ENCODE results near the gene PKIG. TPM values are rescaled to one million over a fixed set of nuclear protein-coding genes. Genes with fewer than 3 reads are reported as not detected.

The PKIG gene
- total RNA-seq, 4 donors from 2014 or later = 70.2 to 98.0 (median 77.7) TPM

DNA sequence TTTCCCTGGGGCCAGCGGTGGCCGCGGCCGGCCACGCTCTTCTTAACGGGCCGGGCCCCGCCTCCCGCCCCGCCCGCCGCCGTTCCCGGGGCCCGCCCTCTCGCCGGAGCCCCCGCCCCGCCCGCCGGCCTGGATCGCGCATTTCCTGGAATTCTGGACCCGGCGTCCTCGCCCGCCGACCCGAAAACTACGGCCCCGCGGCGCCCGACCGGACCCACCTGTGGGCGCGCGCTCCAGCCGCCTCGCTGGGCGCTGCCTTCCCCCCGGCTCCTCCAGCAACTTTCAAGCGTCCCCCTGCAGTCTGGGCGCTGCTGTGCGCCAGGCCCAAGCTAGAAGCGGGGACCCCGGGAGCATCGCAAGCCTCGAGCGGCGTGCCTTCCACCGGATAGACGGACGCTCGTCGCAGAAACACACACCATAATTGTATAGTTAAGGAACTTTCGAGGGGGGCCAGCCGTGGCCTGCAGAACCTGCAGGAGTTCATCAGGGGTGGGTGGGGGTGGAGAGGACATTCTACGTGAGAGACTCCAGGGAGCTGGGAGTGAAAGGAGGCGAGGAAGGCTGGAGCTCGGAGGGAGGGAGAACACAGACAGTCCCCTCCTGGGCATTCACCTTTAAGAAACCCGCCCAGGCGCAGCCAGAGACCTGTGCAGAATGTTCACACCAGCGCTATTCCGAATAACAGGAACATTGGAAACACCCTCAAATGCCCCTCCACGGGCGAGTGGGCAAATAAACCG lies 69.5 kb downstream of the PKIG start, which contains the start of gene ADA:
TSS of gene ADA (minus strand) at position 16 of the 740 bp plus-strand sequence. CDS start 92 bp downstream, outside the sequence.
- TF ChIP-seq, protein P1, sequence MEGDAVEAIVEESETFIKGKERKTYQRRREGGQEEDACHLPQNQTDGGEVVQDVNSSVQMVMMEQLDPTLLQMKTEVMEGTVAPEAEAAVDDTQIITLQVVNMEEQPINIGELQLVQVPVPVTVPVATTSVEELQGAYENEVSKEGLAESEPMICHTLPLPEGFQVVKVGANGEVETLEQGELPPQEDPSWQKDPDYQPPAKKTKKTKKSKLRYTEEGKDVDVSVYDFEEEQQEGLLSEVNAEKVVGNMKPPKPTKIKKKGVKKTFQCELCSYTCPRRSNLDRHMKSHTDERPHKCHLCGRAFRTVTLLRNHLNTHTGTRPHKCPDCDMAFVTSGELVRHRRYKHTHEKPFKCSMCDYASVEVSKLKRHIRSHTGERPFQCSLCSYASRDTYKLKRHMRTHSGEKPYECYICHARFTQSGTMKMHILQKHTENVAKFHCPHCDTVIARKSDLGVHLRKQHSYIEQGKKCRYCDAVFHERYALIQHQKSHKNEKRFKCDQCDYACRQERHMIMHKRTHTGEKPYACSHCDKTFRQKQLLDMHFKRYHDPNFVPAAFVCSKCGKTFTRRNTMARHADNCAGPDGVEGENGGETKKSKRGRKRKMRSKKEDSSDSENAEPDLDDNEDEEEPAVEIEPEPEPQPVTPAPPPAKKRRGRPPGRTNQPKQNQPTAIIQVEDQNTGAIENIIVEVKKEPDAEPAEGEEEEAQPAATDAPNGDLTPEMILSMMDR (IDR thresholded peaks at IDR 0.05; ENCODE audit: low read depth) = no peak

DNA sequence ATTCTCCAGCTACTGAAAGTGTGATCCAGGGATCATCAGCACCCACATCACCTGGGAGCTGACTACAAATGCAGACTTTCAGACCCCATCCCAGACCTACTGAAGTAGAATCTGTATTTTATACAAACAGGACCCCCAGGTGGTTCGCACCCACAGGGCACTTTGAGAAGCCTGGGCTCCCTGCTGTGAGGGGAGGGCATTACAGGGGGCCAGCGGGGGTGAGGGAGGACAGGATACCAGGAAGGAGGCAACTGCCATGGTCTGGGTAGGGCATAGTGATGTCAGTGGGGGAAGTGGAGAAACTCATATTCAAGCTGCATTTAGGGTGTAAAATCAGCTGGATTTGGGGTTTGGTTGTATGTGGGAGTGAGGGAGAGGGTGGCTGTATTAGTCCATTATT lies 71.2 kb downstream of the PKIG start:
- TF ChIP-seq, protein P1 (IDR thresholded peaks at IDR 0.05; ENCODE audit: low read depth) = no peak

DNA sequence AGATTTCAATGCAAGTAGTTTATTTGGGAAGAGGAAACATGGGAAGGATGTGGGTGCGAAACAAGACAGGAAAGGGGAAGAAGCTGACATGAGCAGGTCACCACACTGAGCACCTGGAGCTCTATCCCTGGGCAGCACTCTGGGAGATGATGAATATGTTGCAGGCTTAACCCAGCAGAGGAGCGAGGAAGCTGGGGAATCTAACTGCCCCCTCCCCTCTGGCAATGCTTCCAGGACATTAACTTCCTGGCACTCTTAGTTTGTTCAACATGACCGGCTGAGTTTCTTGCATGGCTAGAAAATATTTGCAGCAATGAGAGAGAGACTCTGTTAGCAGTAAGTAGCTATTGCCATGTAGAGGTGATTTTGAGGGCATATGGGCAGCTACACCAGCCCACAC lies 74.1 kb downstream of the PKIG start:
- TF ChIP-seq, protein P1 (IDR thresholded peaks at IDR 0.05; ENCODE audit: low read depth) = no peak

DNA sequence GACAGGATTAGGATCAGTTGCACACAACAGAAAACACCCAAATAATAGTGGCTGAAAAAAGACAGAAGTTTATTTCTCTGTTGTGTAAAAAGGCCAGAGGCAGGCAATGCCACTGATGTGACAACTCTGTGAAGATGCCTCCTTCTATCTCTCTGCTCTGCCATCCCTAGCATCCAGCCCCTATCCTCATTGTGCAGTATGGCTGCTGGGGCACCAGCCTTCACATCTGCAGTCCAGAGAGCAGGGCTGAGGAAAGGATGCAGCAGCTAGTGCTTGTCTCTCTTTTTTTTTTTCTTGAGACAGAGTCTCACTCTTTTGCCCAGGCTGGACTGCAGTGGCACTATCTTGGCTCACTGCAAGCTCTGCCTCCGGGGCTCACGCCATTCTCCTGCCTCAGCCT lies 75.5 kb downstream of the PKIG start:
- TF ChIP-seq, protein P1 (IDR thresholded peaks at IDR 0.05; ENCODE audit: low read depth) = no peak

DNA sequence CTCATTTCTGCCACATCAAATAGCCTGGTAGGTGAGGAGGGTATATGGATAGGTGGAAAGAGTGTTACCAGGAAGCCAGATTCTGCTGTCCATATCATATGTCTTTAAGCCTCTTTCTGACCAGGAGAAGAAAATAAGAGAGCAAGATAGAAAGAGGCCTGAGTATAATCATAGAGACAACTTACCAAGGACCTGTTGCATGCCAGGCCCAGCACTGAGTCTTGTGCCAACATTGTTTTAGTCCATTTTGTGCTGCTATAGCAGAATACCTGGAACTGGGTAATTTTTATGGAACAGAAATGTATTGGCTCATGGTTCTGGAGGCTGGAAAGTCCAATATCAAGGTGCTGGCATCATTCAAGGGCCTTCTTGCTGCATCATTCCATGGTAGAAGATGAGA lies 76.4 kb downstream of the PKIG start:
- TF ChIP-seq, protein P1 (IDR thresholded peaks at IDR 0.05; ENCODE audit: low read depth) = no peak

DNA sequence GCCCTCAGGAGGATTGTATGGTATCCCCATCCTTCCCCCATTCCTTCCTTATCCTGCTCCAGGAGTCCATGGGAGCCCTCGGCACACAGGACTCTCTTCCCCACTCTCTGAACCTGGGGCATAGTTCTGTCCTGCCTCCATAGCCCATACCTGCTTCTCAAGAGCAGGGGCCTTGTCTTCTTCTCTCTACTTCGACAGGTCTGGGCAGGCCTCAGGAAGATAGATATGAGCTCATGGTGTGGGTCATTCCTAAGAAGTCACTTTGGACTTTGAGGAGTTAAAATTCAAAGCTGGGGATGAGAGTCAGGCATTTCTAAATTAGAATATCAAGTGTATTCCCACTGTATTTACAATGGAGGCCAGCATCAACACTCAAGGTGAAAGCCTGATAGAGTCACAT lies 77.6 kb downstream of the PKIG start:
- TF ChIP-seq, protein P1 (IDR thresholded peaks at IDR 0.05; ENCODE audit: low read depth) = no peak

DNA sequence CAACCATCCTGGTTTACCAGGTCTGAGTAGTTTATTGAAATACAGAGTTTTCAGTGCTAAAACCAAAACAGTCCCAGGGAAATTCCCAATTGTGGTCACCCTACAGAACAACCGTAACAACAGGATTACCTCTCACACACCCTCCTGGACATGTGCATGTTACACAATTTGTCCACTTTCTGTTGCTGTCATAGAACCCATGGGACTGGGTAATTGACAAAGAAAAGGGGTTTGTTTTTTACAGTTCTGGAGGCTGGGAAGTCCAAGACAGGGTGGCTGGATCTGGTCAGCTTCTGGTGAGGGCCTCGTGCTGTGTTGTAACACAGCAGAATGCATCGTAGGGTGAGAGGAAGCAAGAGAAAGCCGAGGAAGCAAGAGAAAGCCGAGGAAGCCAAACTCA lies 78.2 kb downstream of the PKIG start:
- TF ChIP-seq, protein P1 (IDR thresholded peaks at IDR 0.05; ENCODE audit: low read depth) = no peak

Data from subcutaneous adipose tissue (tissue), 4 donors.